Activated CD8-positive, alpha-beta memory T cell treated with anti-CD3 and anti-CD28 coated beads for 48 hours (primary cell): ENCODE measurements around the gene PRAMEF11.

ENCODE experiments used
- DNase-seq, 3 experiments: peaks; one replicate each; pipeline ENCODE4 v3.0.0-alpha.2; 2020; ENCODE audit warnings: low read depth in 2 of 3, low spot score in 2 of 3

Gene PRAMEF11

DNA sequence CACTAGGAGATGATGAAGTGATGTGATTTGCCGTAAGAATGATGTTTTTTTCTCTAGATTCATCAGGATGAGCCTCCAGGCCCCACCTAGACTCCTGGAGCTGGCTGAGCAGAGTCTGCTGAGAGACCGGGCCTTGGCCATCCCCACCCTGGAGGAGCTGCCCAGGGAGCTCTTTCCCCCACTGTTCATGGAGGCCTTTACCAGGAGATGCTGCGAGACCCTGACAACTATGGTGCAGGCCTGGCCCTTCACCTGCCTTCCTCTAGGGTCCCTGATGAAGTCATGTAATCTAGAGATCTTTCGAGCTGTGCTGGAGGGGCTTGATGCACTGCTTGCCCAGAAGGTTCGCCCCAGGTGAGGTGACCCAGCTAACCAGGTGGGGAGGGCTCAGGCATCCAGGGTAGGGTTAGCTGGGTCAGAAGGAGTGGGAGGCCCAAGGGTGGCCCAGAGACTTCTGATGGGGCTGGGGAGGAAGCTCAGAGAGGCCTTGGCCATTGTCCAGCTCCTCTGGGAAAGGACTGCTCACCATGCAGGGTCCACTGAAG, 56.3 kb downstream of the PRAMEF11 start:
- no peak for DNase-seq
